ENCODE results near the gene SPRING1. TPM values are rescaled to one million over a fixed set of nuclear protein-coding genes. Genes with fewer than 3 reads are reported as not detected.
A peak's percentile ranks its signal among the peaks of the same experiment; 100 is the strongest.
"Not testable (repeated sequence)": the region's sequence is repeated elsewhere in the genome, so short reads cannot be mapped to it uniquely, and the experiment has no call there.

SPRING1 gene
- total and polyA plus RNA-seq, 4 experiments from 2014 or later, result 18.2 to 28.1 (median 25.6) TPM

DNA sequence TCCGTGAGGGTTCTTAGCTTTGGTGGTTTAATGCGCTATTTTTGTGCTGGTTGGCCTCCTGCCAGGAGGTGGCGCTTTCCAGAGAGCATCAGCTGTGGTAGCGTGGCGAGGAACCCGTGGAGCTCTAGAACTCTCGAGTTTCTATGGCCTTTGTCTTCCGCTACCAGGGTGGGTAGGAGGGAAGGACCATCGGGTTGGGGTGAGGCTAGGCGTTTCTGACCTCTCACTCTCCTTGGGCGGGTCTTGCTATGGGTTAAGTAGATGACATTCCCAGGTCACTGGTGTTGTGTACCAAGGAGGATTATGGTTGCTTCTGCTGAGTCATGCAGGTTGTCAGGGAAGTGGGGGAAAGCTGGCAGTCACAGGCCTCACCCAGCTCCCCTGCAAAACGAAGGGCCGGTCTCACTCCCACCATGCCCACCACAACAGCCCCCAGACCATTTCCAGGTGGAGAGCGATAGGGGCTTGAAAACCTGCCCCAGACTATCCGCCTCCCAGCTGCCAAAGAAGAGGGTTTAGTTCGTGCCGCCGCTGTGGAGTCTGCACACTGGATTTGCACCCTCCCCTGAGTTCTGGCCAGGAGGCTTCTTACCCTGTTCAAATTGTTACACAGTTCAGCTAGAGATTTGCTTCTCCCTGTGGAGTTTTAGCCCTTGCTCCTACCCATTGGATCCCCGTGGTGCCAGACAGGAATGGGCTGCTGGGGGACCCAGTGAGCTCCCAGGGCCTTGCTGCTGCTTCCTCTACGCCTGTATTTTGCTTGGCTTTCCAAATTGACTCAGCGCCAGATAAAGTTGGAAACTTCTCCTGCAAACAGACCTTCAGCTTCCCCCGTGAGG, 22.1 kb upstream of the SPRING1 start:
- no peaks in the 10 kb centered on the region for H3K9me3 ChIP-seq (ENCODE audit: control insufficient read depth in 1 of 2, low read length in 2 of 2)
- H3K4me1 ChIP-seq (ENCODE audit: insufficient read depth, low read length), result no peaks in the 10 kb centered on the region
- peaks cover 2 to 12% of the 10 kb centered on the region in 2 donors for H3K36me3 Mint-ChIP-seq
- no peak overlapping the region for H3K27ac ChIP-seq (ENCODE audit: low read depth, low read length)
- H3K4me3 ChIP-seq (ENCODE audit: low read length in 2 of 2), result no peak overlapping the region
- peak overlapping the region in 7 of 8 donors; percentile 30 to 79 (median 71) for H3K4me3 Mint-ChIP-seq
- H3K4me1 Mint-ChIP-seq, result peaks cover 0 to 9% (median 5%) of the 10 kb centered on the region in 4 donors
- no peaks in the 10 kb centered on the region for H3K36me3 ChIP-seq (ENCODE audit: insufficient read depth, low read length)
- no peaks in the 10 kb centered on the region for H3K27me3 ChIP-seq (ENCODE audit: insufficient read depth, low read length)
- POLR2A ChIA-PET (ENCODE audit: partially characterized antibody), result no interaction called here
- DNase-seq, result peak; percentile 14 to 43 (median 22)
- no peaks in the 10 kb centered on the region for H3K27me3 Mint-ChIP-seq
- intact Hi-C loops (cut with micrococcal nuclease), result no loop called here
- CTCF ChIA-PET (ENCODE audit: partially characterized antibody), result interaction anchor here (1.0 to 2.2 kb wide), 6 partner anchors 10 to 359 kb away, joined by 3 to 5 read pairs (median 4); no protein-coding TSS in a partner anchor
- H3K27ac Mint-ChIP-seq, result peak overlapping the region in 1 of 7 donors; percentile 72
- no peaks in the 10 kb centered on the region for H3K9me3 Mint-ChIP-seq

DNA sequence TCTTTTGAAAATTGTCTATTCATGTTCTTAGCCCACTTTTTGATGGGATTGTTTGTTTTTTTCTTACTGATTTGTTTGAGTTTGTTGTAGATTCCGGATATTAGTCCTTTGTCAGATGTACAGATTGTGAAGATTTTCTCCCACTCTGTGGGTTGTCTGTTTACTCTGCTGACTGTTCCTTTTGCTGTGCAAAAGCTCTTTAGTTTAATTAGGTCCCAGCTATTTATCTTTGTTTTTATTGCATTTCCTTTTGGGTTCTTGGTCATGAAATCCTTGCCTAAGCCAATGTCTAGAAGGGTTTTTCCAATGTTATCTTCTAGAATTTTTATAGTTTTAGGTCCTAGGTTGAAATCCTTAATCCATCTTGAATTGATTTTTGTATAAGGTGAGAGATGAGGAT, 16.9 kb upstream of the SPRING1 start:
- POLR2A ChIA-PET (ENCODE audit: partially characterized antibody); H3K9me3 ChIP-seq (ENCODE audit: control insufficient read depth in 1 of 2, low read length in 2 of 2); H3K27ac ChIP-seq (ENCODE audit: low read depth, low read length); H3K27me3 ChIP-seq (ENCODE audit: insufficient read depth, low read length); H3K9me3 Mint-ChIP-seq; H3K4me1 Mint-ChIP-seq; H3K36me3 ChIP-seq (ENCODE audit: insufficient read depth, low read length); DNase-seq; CTCF ChIA-PET (ENCODE audit: partially characterized antibody); H3K4me3 ChIP-seq (ENCODE audit: low read length in 2 of 2); H3K27me3 Mint-ChIP-seq; H3K4me3 Mint-ChIP-seq; intact Hi-C loops (cut with micrococcal nuclease); H3K4me1 ChIP-seq (ENCODE audit: insufficient read depth, low read length); H3K27ac Mint-ChIP-seq: not testable (repeated sequence)
- peaks cover 4 to 21% of the 10 kb centered on the region in 2 donors for H3K36me3 Mint-ChIP-seq

DNA sequence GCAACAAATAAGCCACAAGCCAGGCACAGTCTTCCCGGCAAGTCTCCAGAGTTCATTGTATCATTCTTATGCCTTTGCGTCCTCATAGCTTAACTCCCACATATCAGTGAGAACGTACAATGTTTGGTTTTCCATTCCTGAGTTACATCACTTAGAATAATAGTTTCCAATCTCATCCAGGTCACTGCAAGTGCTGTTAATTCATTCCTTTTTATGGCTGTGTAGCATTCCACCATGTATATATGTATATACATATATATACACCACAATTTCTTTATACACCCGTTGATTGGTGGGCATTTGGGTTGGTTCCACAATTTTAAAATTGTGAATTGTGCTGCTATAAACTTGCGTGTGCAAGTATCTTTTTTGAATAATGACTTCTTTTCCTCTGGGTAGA, 16.2 kb upstream of the SPRING1 start:
- H3K27ac Mint-ChIP-seq, result not testable (repeated sequence)

DNA sequence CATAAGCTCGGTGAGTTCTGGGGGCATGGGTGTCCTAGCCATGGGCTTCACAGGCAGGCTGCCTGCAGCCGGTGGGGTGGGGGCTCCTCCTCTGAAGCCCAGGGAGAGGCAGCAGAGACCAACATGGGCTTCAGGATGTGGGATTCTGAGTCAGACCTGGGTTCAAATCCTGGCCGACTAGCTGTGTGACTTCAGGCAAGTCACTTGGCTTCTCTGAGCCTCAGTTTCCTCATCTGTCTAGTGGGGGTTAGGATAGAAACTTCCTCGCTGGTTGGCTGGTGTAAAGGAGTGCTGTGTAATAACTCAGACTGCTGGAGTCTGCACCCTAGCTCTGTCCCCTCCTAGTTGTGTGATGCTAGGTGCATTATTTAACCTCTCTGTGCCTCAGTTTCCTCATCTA, 12.4 kb upstream of the SPRING1 start:
- Histone ChIP-seq H3K36me3 (ENCODE audit: insufficient read depth, low read length) (no peaks in the 10 kb centered on the region), H3K9me3 (ENCODE audit: control insufficient read depth in 1 of 2, low read length in 2 of 2) (no peaks in the 10 kb centered on the region), H3K4me1 (ENCODE audit: insufficient read depth, low read length) (no peaks in the 10 kb centered on the region), H3K27me3 (ENCODE audit: insufficient read depth, low read length) (no peaks in the 10 kb centered on the region), H3K27ac (ENCODE audit: low read depth, low read length) (no peak overlapping the region), H3K4me3 (ENCODE audit: low read length in 2 of 2) (no peak overlapping the region)
- Mint-ChIP-seq H3K9me3 (peaks cover 0 to 3% (median 0%) of the 10 kb centered on the region in 8 donors), H3K27me3 (no peaks in the 10 kb centered on the region), H3K27ac (no peak overlapping the region), H3K4me3 (no peak overlapping the region), H3K4me1 (peaks cover 0 to 2% (median 0%) of the 10 kb centered on the region in 4 donors), H3K36me3 (peaks cover 4 to 22% of the 10 kb centered on the region in 2 donors)
- ChIA-PET CTCF (ENCODE audit: partially characterized antibody) (interaction anchor here (0.9 to 1.2 kb wide), 2 partner anchors 10 to 205 kb away, joined by 3 to 5 read pairs; no protein-coding TSS in a partner anchor), POLR2A (ENCODE audit: partially characterized antibody) (no interaction called here)
- intact Hi-C loops (cut with micrococcal nuclease), result no loop called here
- no peak for DNase-seq

More for the DNA sequence above, 16.2 kb upstream of the SPRING1 start:
- H3K27me3 ChIP-seq (ENCODE audit: insufficient read depth, low read length); H3K9me3 ChIP-seq (ENCODE audit: control insufficient read depth in 1 of 2, low read length in 2 of 2); DNase-seq; H3K4me1 ChIP-seq (ENCODE audit: insufficient read depth, low read length); POLR2A ChIA-PET (ENCODE audit: partially characterized antibody); H3K36me3 ChIP-seq (ENCODE audit: insufficient read depth, low read length); H3K9me3 Mint-ChIP-seq; H3K4me3 Mint-ChIP-seq; intact Hi-C loops (cut with micrococcal nuclease); H3K4me1 Mint-ChIP-seq; H3K27ac ChIP-seq (ENCODE audit: low read depth, low read length); H3K4me3 ChIP-seq (ENCODE audit: low read length in 2 of 2); H3K27me3 Mint-ChIP-seq; CTCF ChIA-PET (ENCODE audit: partially characterized antibody): not testable (repeated sequence)
- peaks cover 4 to 19% of the 10 kb centered on the region in 2 donors for H3K36me3 Mint-ChIP-seq

DNA sequence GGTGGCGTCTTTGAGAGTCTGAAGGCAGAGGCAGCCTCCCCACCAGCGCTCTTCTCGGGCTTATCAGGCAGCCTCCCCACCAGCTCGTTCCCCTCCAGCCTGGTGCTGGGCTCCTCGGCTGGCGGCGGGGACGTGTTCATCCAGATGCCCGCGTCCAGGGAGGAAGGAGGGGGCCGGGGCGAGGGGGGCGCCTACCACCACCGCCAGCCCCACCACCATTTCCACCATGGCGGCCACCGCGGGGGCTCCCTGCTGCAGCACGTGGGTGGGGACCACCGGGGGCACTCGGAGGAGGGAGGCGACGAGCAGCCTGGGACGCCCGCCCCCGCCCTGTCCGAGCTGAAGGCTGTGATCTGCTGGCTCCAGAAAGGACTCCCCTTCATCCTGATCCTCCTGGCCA, 12.0 kb upstream of the SPRING1 start:
- CTCF ChIA-PET (ENCODE audit: partially characterized antibody), result interaction anchor here (0.9 to 1.2 kb wide), 2 partner anchors 10 to 205 kb away, joined by 3 to 5 read pairs; no protein-coding TSS in a partner anchor
- Mint-ChIP-seq H3K36me3 (peaks cover 4 to 20% of the 10 kb centered on the region in 2 donors), H3K27me3 (no peaks in the 10 kb centered on the region), H3K27ac (no peak overlapping the region), H3K9me3 (peaks cover 0 to 3% (median 0%) of the 10 kb centered on the region in 8 donors), H3K4me3 (no peak overlapping the region), H3K4me1 (peaks cover 0 to 2% (median 0%) of the 10 kb centered on the region in 4 donors)
- DNase-seq, result no peak
- Histone ChIP-seq H3K36me3 (ENCODE audit: insufficient read depth, low read length) (no peaks in the 10 kb centered on the region), H3K27me3 (ENCODE audit: insufficient read depth, low read length) (no peaks in the 10 kb centered on the region), H3K4me1 (ENCODE audit: insufficient read depth, low read length) (no peaks in the 10 kb centered on the region), H3K9me3 (ENCODE audit: control insufficient read depth in 1 of 2, low read length in 2 of 2) (no peaks in the 10 kb centered on the region), H3K4me3 (ENCODE audit: low read length in 2 of 2) (no peak overlapping the region), H3K27ac (ENCODE audit: low read depth, low read length) (no peak overlapping the region)
- intact Hi-C loops (cut with micrococcal nuclease), result no loop called here
- POLR2A ChIA-PET (ENCODE audit: partially characterized antibody), result no interaction called here

DNA sequence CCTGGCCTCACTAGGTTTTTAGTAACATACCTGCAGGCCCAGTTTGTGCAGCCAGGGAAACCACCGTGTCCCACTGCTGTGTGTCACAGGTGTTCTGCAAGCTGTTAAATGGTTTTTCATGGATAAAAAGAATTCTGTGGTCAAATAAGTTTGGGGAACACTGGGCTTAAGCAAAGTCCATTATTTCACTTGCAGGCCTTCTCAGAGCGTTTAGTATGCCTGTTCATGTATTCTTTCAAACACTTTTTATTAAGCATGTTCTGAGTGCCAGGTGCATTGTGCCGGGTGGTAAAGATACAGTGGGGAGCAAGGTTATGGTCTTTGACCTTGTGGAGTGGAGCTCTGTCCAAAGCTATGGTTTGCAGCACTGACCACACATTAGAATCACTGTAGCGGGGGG, 7.7 kb upstream of the SPRING1 start:
- ChIA-PET CTCF (ENCODE audit: partially characterized antibody) (no interaction called here), POLR2A (ENCODE audit: partially characterized antibody) (no interaction called here)
- Histone ChIP-seq H3K4me3 (ENCODE audit: low read length in 2 of 2) (no peak overlapping the region), H3K27me3 (ENCODE audit: insufficient read depth, low read length) (no peaks in the 10 kb centered on the region), H3K9me3 (ENCODE audit: control insufficient read depth in 1 of 2, low read length in 2 of 2) (no peaks in the 10 kb centered on the region), H3K36me3 (ENCODE audit: insufficient read depth, low read length) (no peaks in the 10 kb centered on the region), H3K4me1 (ENCODE audit: insufficient read depth, low read length) (no peaks in the 10 kb centered on the region), H3K27ac (ENCODE audit: low read depth, low read length) (no peak overlapping the region)
- Mint-ChIP-seq H3K9me3 (no peaks in the 10 kb centered on the region), H3K27me3 (no peaks in the 10 kb centered on the region), H3K4me1 (no peaks in the 10 kb centered on the region), H3K27ac (peak overlapping the region in 1 of 7 donors; percentile 53), H3K4me3 (no peak overlapping the region), H3K36me3 (peaks cover 0 to 4% of the 10 kb centered on the region in 2 donors)
- intact Hi-C loops (cut with micrococcal nuclease), result no loop called here
- DNase-seq, result no peak

DNA sequence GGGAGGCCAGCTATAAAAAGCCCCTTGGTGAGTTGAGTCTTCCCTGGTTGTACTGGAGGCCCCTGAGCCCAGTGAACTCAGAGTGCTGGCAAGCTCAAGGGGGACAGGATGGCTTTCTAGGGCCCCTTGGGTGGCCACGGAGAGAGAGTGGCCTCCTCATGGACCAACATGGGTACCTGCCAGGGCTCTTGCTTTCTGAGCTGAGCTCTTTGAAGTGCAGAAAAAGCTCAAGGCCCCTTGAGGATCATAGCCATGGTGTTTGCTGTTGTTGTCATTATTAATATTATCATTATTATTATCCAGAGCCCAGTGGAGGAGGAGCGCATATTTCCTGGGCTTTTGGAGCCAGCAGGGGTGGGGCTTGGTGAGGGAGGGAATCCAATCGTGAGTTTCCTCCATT, 6.9 kb upstream of the SPRING1 start:
- Histone ChIP-seq H3K27ac (ENCODE audit: low read depth, low read length) (no peak overlapping the region), H3K36me3 (ENCODE audit: insufficient read depth, low read length) (no peaks in the 10 kb centered on the region), H3K9me3 (ENCODE audit: control insufficient read depth in 1 of 2, low read length in 2 of 2) (no peaks in the 10 kb centered on the region), H3K4me3 (ENCODE audit: low read length in 2 of 2) (no peak overlapping the region), H3K4me1 (ENCODE audit: insufficient read depth, low read length) (no peaks in the 10 kb centered on the region), H3K27me3 (ENCODE audit: insufficient read depth, low read length) (no peaks in the 10 kb centered on the region)
- H3K9me3 Mint-ChIP-seq, result no peaks in the 10 kb centered on the region
- H3K27me3 Mint-ChIP-seq, result no peaks in the 10 kb centered on the region
- intact Hi-C loops (cut with micrococcal nuclease), result no loop called here
- no peak overlapping the region for H3K4me3 Mint-ChIP-seq
- no peak overlapping the region for H3K27ac Mint-ChIP-seq
- POLR2A ChIA-PET (ENCODE audit: partially characterized antibody), result no interaction called here
- no peaks in the 10 kb centered on the region for H3K4me1 Mint-ChIP-seq
- no peak for DNase-seq
- CTCF ChIA-PET (ENCODE audit: partially characterized antibody), result interaction anchor here (1.3 kb wide), 1 partner anchor 41 kb away, joined by 4 read pairs; no protein-coding TSS in a partner anchor
- H3K36me3 Mint-ChIP-seq, result peaks cover 0 to 4% of the 10 kb centered on the region in 2 donors

Data from CD4-positive, alpha-beta memory T cell (primary cell).